Left lobe of liver (tissue), 2 donors: ENCODE results near the gene MOV10L1. TPM values are rescaled to one million over a fixed set of nuclear protein-coding genes. Genes with fewer than 3 reads are reported as not detected.
A peak's percentile ranks its signal among the peaks of the same experiment; 100 is the strongest.

Experiments used
- ATAC-seq: fragments of 200-7000 bp; cut with Tn5 transposase; one replicate; pipeline ENCODE4 v1.9.1; 2020; ENCODE audit warnings: mild to moderate bottlenecking, moderate library complexity
- DNase-seq: peaks from one replicate; pipeline ENCODE4 v3.0.0-alpha.2; 2020; ENCODE audit warnings: low spot score
- total RNA-seq: library from RNA; stranded (reverse); gene quantifications from one replicate; pipeline ENCODE4 v1.2.1, GENCODE V29; 2021
- donor health status: DM: no; HTN: no; CAD: no; lungs with moderate emphysema.
- donor health status: DM: no; HTN: yes; CAD: no.

MOV10L1 gene
- total RNA-seq, 1 donor from 2014 or later = not detected

DNA sequence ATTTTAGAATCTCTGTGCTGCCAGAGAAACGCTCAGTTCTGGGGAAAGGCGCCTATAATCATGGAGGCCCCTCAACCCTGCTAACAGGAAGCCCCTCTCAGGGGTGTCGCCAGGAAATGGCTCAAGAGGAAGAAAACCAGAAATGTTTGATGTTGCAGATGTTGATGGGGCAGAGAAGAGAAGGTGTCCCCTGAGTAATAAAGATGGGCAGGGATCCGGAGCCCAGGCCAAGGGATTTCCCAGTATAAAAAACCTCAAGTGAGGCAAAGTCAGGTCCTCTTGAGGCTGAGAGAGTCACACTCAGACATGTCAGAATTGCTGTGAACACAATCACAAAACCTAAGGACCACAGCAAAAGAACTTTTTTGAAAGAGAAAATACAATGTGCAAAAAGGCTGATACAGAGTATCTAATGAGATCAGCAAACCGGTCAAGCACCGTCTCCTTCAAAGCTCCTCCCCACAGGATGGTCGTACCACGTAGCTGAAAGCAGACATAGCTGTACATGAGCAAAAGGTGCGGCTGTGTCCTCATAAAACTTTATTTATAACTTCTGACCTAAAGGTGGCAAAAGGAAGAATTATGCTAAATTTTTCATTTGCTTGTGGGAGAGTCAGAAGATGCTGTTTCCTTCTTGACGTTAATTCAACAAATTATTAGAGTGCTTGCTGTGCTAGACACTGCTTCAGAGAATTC, 12.2 kb downstream of the MOV10L1 start:
- DNase-seq (no peak), ATAC-seq (no peak)

DNA sequence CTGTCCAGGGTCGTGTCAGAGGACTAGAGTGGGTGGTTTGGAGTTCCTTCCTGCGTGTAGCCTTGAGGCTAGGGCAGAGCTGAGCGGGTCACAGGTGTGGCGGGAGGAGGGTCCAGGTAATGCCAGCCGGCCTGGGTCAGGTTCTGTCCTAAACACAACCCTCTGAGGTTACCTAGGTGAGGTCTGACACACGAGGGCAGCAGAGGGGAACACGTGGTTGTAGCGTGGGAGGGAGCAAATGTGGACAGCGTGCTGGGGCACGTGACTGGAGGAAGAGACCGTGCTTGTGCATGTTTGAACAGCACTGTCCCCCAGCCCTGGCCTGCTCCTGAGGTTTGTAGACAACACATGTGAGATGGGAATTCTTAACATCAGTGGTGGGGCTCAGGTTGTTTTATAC, 13.1 kb downstream of the MOV10L1 start:
- ATAC-seq = peak; percentile 68
- DNase-seq = no peak

DNA sequence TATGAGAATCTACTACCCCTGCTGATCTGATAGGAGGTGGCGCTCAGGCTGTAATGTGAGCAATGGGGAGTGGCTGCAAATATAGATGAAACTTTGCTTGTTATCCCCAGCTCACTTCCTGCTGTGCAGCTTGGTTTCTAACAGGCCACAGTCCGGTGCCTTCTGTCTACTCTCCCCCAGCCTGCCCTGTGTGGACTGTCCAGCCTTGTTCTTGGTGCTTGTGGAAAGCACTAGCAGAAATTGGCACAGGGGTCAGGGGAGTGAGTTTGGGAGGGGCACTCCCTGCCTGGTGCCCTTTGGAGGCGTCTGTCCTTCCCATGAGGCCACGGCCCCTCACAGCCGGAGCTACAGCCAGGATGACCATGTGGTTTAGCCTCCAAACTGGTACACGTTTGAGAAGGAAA, 14.3 kb downstream of the MOV10L1 start:
- no peak for ATAC-seq

DNA sequence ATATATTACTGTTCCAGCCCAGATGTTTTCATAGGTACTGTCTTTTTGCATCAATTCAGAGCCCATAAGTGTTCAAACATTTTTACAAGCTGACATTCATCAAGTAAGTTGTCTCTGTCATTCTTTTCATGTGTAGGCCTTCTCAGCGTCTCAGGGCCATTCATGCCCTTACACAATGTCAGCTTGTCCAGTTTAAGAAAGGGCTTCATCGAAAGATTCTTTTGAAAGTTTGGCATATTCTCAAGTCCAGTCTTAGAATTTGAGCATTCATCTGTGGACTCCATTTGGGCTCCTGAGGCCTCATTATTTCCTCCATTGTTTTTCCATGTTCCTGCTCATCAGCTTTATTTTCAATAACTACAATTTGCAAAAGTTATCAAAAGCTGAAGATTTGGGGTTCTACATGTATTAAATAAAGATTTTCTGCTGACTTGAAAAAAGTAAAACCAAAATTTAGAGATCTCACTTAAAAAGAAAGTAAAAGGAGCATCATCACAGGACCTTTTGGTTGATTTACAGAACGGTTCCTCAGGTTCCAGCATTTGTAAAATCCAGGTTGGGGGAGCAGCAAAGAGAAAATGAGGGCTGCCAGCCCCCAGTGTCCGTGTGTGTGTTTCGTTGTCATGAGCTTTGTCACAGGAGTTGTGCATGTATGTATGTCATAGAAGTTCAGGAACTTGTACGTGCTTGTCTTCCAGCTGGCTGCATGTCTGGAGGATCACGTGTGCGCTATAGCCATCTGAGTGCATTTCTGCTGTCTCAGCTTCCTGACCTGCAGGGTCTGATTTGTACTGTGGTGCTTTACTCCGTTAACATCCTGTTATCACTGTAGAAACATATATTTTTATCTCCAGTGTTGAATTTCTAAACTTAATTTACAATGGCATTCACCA, 15.6 kb downstream of the MOV10L1 start:
- DNase-seq (no peak), ATAC-seq (peak; percentile 25)

More for the DNA sequence above, 14.3 kb downstream of the MOV10L1 start:
- no peak for DNase-seq

DNA sequence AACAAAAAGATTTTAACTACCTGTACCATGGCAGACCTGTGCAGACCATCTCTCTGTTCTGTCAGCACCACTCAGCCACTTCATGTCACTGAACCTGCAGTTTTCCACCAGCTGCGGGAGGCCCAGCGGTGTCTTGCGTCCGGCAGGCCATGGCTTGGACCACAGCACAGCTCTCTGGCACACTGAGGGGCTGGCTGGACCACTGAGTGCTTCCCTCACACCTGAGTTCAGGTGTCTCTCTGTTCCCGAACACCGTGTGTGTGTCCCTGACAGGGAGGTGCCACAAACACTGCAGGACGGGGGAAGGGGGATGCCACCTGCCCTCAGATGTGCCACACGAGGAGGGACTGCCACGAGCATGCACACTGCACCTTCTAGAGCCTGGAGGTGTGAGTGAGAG, 17.7 kb downstream of the MOV10L1 start:
- DNase-seq (no peak), ATAC-seq (no peak)

DNA sequence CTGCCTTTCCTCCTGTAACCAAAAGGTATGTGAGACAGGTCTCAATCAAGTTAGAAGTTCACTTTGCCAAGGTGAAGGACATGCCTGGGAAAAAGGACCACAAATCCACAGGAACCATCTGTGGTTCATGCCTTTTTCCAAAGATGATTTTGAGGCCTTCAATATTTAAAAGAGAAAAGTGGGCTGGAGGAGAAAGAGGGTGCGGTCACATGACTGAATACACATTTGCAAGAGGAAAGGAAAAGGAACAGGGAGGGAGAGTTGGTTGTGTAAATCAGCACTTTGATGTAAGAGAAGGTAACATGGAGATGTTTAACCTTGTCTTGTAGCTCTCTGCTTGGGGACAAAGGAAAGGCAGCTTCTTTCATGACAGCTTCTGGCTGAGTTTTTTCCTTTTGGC, 21.2 kb downstream of the MOV10L1 start:
- DNase-seq (no peak), ATAC-seq (no peak)

DNA sequence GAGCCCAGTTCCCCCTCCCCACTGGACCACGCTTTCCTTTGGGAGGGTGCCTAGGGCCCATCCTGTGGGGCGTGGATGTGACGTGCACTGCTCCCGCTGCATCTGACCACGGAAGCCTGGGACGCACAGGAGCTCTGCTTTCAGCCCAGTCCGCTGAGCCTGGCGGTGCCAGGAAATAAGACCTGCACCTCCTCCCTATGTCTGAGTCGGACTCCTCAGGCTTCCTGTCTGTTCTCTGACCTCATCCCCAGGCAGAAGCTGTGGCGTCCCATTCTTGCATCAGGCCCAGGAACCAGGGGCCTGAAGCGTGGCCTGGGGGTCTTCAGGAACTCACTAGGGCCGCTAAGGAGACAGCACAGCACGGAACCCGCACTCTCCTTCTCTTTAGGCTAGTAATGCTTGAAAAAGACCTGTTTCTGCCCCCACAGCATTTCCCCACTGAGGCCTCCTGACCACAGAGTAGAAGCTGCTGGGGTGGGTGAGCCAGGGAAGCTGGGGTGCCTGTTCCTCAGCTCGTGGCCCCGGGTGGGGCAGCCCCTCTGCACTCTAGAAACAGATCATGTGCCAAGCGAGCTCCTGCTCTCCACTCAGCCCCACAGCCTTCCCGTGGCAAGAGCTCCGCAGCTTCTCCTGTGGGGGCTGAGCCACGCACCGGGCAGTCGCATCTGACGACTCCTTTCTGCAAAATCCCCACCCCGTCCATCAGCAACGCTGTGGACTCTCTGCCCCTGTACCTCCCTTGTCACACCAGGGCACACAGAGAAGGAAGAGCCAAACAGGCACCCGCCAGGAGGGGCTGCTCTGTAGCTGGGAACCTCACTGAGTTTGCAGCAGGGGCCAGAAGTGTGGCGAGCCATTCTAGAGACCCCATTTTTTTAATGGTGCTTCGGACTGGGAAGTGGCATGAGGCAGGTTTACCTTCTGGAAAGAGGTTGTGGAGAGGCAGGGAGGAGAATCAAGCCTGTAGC, 22.6 kb downstream of the MOV10L1 start:
- ATAC-seq = peak; percentile 48
- DNase-seq = no peak

DNA sequence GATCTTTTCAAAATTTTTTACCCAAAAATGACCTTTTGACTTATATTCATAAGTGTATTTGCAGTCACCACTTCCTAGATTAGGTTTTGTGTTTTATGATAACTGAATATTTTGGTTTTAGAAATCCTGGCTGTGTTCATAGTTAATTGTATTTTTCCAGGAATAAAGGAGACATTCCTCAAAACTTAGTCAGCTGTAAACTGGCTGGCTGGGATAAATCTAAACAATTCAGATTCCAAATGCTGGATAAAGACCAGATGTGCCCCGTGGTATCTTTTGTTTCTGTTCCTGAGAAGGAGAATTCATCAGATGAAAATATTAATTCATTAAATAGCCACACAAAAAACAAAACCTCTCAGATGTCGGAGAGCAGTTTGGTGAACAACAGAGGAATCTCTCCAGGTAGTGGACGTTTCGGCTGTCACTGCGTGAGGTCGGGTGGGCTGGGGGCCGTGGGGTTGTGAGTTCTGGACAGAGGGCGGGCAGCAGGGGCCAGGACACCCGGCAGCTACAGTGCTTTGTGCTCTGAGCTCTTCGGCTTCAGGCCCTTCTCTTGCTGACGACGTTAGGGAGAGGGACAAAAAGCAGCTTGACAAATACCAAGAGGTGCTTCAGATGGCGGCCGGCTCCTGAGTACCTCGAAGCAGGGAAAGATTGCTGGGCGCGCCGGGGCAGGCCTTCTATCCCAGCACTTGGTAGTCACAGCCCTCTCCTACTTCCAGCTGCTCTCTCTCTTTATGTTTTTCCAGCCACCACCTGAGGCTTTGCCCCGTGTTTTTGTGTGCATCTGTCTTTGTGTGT, 24.6 kb downstream of the MOV10L1 start:
- no peak for ATAC-seq
- no peak for DNase-seq

DNA sequence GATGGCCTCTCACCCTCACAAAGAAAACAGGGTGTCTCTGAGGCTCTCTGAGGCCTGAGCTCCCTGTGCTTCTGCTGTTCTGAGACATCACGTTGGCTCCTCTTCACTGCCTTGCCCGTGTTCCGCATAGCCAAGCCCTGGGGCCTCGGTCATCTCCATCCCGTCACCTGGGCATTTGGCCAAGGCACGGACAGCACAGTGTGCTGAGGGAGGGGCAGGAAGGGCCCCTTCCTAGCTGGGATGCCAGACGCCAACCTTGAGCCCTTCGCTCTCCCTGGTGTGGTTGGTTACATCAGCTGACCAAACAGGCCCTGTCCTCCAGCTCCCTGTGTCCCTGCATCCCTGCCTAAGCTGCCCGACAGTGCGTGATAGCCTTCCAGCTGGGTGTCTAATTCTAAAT, 25.9 kb downstream of the MOV10L1 start:
- DNase-seq (no peak), ATAC-seq (no peak)

DNA sequence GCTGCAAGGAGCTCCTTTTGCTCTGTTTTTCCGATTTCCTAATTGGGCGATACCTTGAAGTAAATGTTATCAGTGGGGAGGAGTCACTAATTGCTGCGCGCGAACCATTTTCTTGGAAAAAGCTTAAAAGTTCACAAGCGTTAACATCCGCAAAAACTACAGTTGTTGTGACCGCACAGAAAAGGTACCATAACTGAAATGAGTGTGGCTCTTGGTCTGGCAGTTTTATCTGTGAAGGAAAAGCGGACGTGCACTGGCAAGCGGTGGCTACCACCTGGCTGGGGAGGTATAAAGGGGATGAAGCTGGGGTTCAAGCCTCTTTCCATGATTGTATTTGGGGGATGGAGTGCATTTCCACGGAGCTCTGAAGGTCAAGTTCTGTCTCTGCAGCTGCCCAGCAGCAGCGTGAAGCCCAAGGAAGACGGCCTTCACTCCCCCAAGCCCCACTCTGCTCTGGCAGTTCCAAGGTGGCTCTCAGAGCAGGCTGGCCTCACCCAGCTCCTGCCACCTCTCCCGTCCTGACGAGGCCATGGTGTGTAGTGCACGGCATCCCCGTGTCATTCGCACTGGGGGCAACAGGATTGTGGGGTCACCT, 27.5 kb downstream of the MOV10L1 start:
- DNase-seq = no peak
- ATAC-seq = no peak

DNA sequence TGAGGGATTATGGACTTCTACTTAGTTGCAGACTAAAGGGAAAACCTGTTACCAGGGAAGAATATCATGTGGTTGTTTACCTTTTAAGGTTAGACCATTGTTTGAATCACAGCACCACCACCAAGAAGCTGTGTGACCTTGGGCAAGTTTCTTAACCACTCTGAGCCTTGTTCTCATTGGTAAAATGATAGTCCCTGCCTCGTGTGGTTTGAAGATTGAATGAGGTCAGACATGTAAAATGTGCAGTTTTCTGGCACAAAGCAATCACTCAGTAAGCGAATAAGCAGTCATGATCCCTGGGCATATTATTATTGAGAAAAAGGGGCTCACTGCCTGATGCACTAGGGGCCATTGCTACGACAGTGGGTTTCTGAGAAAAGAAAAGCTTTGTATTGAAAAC, 28.3 kb downstream of the MOV10L1 start:
- DNase-seq = no peak
- ATAC-seq = no peak

DNA sequence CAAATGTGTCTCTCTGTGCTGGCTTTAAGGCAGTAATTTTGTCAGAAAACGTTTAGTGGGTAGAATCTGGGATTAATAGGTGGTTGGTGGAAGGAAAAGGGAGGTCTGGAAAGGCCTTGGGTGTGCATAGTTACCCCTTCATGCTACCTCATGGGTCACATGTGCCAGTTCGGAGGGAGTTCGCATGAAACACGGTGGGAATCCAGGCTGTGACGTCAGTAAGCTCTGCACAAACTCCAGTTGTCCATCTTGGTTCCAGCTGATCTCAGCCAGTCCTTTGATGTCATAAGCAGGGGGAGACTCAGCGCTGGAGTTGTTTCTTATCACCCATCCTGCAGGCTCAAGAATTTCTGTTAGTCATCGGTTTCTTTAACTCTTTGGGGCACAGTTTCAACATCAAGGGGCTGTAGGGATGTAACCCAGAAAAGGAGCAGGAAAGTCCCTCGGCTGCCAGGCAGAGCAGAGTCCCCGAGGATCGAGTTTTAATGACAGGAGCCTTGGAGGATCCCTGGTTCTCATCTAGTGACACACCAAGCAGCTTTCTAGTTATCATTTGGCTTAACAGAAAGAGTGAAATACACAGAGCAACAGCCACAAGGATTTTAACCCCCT, 28.9 kb downstream of the MOV10L1 start:
- no peak for ATAC-seq
- DNase-seq = no peak

DNA sequence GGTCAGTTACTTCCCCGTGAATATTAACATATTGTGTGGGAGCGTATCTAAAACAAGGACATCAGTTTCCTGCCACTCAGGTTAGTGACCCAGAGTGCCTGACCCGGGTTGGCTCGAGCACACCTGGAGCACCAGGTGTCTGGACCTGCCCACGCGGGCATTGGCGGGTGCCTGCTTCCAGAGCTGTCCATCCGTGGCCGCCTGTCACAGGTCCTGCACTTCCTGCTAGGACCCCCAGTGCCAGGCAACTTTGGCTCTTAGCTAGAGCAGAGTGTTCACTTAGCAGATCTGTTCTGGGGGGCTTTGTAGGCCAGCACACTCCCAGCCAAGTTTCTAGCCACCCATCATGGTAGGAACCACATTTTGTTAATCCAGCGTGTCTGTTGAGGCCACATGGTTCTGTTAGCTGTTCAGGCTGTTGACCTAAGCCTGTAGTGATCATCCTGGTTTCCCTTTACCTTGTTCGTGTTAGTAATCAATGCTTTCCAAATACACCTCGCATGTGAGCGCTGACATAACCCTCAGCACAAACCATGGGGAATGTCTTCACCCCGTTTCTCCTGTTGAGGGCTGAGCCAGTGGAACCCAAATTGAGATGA, 29.5 kb downstream of the MOV10L1 start:
- peak; percentile 62 for ATAC-seq
- DNase-seq = no peak

DNA sequence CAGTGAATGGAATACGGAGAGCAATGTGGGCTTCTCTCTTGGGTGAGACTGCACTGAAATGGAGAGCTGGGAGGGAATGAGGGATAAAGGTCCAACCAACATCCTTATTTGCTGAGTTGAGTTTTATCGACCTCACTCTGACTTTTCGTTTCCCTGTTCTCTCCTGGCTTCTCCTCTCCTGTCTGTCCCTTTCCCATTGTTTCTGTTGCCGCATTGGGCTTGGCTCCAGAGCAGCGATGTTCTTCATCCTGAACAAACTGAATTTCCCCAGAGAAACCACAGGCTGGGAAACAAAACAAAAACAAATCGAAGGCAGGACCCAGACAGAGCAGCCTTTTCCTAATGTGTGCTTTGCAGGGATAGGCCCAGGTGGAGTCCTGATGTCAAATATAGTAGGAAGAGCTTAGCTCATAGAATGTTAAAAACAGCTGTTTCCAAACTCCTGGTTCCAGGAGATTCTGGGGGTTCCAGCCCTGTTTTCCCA, 30.0 kb downstream of the MOV10L1 start:
- peak; percentile 59 for ATAC-seq
- DNase-seq = no peak

DNA sequence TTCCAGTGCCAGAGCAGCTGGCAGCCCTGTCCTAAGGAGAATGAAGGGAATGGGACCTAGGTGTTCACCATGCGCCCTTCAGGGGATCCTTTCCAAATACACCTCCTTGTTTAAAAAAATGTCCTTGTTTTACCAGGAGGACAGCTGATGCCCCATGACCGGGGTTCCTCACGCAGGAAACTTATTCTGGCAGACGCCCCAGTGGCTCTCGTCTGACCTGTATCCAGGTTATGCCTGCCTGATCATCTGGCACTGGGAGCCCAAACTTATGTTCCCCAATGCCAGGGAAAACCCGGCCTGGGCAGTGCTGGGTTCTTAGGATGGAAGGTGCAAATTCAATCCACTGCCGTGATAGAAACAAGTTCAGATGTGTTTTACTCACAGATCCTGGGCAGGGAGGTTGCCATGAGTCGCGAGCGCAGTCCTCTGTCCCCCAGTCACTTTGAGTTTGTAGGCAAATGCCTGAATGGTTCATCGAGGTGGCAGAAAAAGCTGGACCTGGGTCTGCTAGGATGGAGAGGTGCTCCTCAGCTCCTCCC, 31.5 kb downstream of the MOV10L1 start:
- no peak for DNase-seq
- ATAC-seq = no peak

DNA sequence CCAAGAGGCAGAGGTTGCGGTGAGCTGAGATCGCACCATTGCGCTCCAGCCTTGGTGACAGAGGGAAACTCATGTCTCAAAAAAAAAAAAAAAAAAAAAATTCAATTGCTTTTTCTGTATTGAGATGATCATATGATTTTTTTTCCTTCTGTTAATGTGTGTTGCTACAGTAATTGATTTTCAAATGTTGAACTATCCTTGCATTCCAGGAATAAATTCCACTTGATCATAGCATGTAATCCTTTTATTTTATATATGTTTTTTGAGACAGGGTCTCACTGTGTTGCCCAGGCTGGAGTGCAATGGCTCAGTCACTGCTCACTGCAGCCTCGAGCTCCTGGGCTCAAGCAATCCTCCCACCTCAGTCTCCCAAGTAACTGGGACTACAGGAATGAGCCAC, 33.3 kb downstream of the MOV10L1 start:
- ATAC-seq (no peak), DNase-seq (no peak)

DNA sequence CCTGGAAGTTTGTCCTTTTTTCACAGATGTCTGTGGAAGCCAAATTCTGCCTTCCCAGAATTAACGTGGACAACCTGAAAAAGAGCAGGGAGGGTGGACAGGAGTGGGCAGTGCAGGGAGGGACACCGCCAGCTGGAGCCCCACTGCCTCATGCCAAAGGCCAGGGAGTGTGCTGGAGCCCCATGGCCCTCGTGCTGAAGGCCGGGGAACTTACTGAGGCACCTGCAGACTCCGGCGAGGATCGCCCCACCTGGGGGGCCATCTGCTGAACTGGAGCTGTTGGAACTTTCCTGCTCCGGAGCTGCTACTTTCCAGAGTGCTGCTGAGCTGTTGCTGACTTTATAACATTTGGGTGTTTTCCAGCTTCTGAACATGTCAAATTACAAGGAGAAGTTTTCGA, 35.2 kb downstream of the MOV10L1 start:
- ATAC-seq (no peak), DNase-seq (no peak)

DNA sequence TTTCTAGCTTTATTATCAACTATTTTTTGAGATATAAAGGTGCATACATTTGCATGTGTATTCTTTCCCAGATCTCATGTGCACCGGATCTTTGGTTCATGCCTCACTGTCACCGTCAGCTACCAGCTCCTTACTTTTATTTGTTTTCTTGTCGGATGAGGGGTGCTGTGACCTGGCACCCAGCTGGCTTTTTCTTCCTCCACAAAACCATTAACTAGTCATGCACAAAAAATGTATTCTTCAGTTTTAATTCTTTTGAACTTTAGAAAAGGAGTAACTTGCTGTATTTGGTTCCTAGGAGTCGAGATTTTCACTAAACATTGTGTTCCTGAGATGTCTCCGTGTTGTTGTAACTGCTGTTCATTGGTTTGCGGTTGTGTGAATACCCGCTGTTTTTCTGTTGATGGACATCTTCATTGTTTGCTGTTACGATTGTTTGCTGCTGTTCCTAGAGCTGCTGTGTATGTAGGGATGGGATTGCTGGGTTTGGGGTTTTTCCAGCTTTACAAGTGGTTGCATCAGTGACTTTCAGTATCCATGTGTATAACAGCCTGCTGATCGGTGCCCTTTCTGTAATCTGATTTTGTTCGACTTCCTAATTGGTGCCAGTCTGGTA, 39.4 kb downstream of the MOV10L1 start:
- DNase-seq (no peak), ATAC-seq (no peak)
